ENCODE data around the gene SNX21. TPM values are rescaled to one million over a fixed set of nuclear protein-coding genes. Genes with fewer than 3 reads are reported as not detected.
A peak's percentile ranks its signal among the peaks of the same experiment; 100 is the strongest.

Gene SNX21
- total RNA-seq, 1 donor from 2014 or later: 6.8 TPM

DNA sequence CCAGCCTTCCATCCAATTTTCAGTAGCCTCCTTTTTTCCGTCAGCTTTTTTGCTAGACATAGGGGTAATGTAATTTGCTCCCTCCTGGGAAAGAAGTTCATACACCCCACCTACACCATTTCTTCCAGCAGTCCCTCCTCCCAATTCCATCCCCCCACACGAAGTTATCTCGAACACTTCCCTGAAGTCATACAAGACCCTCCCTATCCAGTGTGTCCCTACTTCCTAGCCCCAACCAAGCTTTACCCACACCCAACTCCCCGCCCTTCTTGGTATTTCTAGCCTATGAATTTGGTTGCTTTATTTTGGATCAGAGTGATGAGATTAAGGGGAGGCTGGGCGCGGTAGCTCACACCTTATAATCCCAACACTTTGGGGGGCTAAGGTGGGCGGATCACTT, 20.1 kb upstream of the SNX21 start:
- FAIRE-seq (no peak), DNase-seq (ENCODE audit: low read depth) (no peak)
- Histone ChIP-seq H3K36me3 (ENCODE audit: control insufficient read depth, insufficient read depth, low read length) (peaks cover 8% of the 10 kb centered on the region), H3K4me3 (ENCODE audit: low read depth, low read length) (peak overlapping the region; percentile 56), H3K27me3 (ENCODE audit: control insufficient read depth, insufficient read depth, low read length) (no peaks in the 10 kb centered on the region)
- TF ChIP-seq, protein P1, sequence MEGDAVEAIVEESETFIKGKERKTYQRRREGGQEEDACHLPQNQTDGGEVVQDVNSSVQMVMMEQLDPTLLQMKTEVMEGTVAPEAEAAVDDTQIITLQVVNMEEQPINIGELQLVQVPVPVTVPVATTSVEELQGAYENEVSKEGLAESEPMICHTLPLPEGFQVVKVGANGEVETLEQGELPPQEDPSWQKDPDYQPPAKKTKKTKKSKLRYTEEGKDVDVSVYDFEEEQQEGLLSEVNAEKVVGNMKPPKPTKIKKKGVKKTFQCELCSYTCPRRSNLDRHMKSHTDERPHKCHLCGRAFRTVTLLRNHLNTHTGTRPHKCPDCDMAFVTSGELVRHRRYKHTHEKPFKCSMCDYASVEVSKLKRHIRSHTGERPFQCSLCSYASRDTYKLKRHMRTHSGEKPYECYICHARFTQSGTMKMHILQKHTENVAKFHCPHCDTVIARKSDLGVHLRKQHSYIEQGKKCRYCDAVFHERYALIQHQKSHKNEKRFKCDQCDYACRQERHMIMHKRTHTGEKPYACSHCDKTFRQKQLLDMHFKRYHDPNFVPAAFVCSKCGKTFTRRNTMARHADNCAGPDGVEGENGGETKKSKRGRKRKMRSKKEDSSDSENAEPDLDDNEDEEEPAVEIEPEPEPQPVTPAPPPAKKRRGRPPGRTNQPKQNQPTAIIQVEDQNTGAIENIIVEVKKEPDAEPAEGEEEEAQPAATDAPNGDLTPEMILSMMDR (IDR thresholded peaks at IDR 0.05; ENCODE audit: insufficient read depth, low read length, severe bottlenecking): no peak

DNA sequence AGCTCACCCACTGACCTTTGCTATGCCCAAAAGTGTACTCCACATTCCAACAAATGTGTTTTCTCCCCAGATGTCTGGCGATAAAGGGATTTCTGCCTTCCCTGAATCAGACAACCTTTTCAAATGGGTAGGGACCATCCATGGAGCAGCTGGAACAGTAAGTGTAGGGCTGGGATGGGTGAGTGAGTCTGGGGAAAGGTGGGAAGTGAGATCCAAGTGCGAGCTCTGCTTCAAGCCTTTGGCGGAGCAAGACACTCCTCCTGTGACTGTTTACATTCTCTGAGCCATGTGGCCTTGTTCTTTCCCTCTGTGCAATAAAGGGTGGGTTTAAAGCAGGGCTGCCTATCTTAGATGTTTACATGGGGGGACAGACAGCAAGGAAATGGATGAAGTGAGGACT, 19.3 kb upstream of the SNX21 start:
- Histone ChIP-seq H3K36me3 (ENCODE audit: control insufficient read depth, insufficient read depth, low read length) (peaks cover 6% of the 10 kb centered on the region), H3K4me3 (ENCODE audit: low read depth, low read length) (no peak overlapping the region), H3K27me3 (ENCODE audit: control insufficient read depth, insufficient read depth, low read length) (no peaks in the 10 kb centered on the region)
- DNase-seq (ENCODE audit: low read depth) (no peak), FAIRE-seq (no peak)
- TF ChIP-seq, protein P1 (IDR thresholded peaks at IDR 0.05; ENCODE audit: insufficient read depth, low read length, severe bottlenecking): no peak

DNA sequence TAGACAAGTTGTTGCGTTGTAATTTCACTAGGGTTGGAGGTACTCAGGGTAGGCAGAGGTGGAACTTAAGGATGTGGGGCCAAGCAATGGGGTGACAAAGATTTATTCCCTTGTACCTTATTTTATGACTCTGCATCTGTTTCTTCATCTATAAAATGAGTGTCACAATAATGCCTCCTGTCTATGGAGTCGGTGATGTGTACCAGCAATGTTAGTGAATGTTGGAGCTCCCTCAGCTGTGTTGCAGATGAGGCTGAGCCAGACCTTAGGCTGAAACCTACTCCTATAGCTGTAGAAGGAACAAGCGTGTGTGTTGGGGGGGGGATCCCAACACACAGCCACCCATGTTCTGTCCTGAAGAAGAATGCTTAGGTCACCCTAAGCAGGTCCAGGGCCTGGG, 16.6 kb upstream of the SNX21 start:
- FAIRE-seq (no peak), DNase-seq (ENCODE audit: low read depth) (no peak)
- no peak overlapping the region for H3K4me3 ChIP-seq (ENCODE audit: low read depth, low read length)
- no peaks in the 10 kb centered on the region for H3K36me3 ChIP-seq (ENCODE audit: control insufficient read depth, insufficient read depth, low read length)
- no peaks in the 10 kb centered on the region for H3K27me3 ChIP-seq (ENCODE audit: control insufficient read depth, insufficient read depth, low read length)
- TF ChIP-seq, protein P1 (IDR thresholded peaks at IDR 0.05; ENCODE audit: insufficient read depth, low read length, severe bottlenecking): no peak

DNA sequence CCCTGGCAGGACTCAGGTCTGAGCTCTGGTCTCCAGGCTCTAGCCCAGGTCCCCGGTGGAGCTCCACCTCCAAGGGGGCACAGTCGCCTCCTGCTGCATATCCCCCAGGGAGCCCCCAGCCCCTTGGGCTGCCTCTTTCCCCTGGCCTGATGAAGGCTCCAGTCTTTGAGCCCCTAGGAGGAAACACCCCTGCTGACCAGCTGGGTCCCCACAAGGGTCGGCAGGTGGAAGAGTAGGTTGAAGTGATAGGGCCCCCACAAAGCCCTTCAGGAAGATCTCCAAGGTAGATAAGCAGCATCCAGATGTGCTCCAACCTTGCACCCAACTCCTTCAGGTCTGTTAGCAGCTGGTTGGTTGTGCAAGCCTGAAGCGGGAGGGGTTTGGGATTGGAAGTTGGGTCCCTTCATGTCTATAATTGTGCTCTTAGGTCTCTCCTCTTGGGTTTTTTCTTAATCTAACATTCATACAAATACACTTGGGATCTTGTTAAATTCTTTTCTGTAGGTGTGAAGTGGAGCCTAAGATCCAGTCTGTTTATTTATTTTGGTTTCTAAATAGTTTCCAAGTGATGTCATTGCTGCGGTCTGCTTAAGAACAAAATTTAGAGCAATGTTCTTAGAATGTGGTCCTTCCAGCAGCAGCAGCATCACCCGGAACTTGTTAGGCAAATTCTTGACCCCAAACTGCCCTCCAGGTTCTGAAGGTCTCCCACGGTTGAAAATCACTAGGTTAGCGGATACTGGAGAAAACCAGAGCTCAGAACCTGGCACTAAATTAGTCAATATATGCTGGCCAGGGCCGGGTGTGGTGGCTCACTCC, 16.0 kb upstream of the SNX21 start:
- Histone ChIP-seq H3K4me3 (ENCODE audit: low read depth, low read length) (no peak overlapping the region), H3K27me3 (ENCODE audit: control insufficient read depth, insufficient read depth, low read length) (no peaks in the 10 kb centered on the region), H3K36me3 (ENCODE audit: control insufficient read depth, insufficient read depth, low read length) (no peaks in the 10 kb centered on the region)
- TF ChIP-seq, protein P1 (IDR thresholded peaks at IDR 0.05; ENCODE audit: insufficient read depth, low read length, severe bottlenecking): no peak
- DNase-seq (ENCODE audit: low read depth) (peak; percentile 73), FAIRE-seq (no peak)

DNA sequence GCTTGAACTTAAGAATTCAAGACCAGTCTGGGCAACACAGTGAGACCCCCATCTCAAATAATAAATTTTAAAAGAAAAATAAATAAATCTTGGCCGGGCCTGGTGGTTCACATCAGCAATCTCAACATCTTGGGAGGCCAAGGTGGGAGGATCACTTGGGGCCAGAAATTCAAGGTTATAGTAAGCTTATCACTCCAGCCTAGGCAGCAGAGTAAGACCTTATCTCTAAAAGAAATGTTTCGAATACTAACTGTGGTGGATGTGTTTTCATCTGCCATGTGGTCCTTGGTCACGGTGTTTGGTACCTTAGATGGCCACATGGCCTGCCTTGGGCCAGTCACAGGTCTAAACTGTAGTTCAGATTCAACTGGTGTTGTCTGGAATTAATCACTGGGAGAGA, 15.4 kb upstream of the SNX21 start:
- Histone ChIP-seq H3K27me3 (ENCODE audit: control insufficient read depth, insufficient read depth, low read length) (no peaks in the 10 kb centered on the region), H3K36me3 (ENCODE audit: control insufficient read depth, insufficient read depth, low read length) (no peaks in the 10 kb centered on the region), H3K4me3 (ENCODE audit: low read depth, low read length) (no peak overlapping the region)
- DNase-seq (ENCODE audit: low read depth): no peak
- no peak for FAIRE-seq
- TF ChIP-seq, protein P1 (IDR thresholded peaks at IDR 0.05; ENCODE audit: insufficient read depth, low read length, severe bottlenecking): no peak

DNA sequence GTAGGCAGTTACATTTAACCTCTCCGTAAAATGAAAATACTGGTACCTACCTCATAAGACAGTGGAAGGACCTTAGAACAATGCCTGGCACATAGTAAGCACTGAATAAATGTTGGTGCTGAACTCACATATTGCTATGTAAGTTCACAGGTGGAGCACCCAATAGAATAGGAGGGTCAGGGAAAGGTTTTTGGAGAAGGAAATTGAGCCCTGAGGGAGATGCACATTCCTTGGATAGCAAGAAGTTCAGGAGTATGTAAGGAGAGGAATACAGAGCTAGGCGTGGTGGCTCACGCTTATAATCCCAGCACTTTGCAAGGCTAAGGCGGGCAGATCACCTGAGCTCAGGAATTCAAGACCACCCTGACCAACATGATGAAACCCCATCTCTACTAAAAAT, 14.1 kb upstream of the SNX21 start:
- no peak for FAIRE-seq
- H3K27me3 ChIP-seq (ENCODE audit: control insufficient read depth, insufficient read depth, low read length): peaks cover 5% of the 10 kb centered on the region
- DNase-seq (ENCODE audit: low read depth): no peak
- H3K4me3 ChIP-seq (ENCODE audit: low read depth, low read length): no peak overlapping the region
- TF ChIP-seq, protein P1 (IDR thresholded peaks at IDR 0.05; ENCODE audit: insufficient read depth, low read length, severe bottlenecking): no peak
- H3K36me3 ChIP-seq (ENCODE audit: control insufficient read depth, insufficient read depth, low read length): no peaks in the 10 kb centered on the region

Data from bronchial epithelial cell (primary cell).